GM19324 (cell line): ENCODE measurements around the gene IGFBP5.

Experiments
- ATAC-seq: cut with Tn5 transposase; IDR thresholded peaks from one replicate; pipeline ENCODE4 v1.9.1; 2021; ENCODE audit warnings: mild to moderate bottlenecking, moderate library complexity; ENCODE audit not compliant: unreplicated experiment, low FRiP score

The IGFBP5 gene

DNA sequence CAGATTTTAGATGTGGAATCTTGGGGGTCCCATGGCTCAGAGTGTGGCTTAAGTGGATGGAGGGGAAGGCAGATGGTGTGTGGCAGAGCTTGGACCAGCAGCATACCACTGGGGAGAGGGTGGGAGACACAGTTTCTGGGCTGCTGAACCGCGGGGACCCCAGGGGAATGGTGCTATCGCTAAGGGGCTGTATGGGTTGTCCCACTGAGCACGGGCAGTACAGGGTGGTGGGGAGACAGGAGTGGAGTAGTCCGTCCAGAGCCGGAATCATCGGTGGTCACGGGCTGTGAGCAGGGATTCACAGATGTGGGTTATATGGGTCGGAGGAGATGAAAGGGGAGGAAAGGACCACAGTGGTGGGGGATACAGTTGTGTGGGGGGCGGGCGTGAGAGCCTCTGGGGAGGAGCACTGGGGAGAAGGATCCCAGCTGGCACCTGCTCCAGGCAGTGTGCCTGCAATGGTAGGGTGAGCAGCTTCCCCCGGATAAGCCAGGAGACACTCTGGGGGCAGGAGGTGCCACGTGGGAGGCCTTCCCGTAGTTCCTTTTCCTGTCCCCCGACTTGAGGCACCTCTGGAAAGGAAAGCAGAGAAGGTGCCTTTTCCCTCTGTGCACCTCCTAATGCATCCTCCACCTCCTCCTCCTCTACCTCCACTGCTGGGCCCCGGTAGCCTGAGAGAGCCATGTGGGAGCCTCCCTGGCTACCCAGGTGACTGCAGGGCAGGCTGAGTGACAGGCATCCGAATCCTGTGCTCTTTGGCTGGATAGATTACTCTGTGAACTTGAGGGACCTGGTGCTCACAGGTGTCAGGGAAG lies 24.9 kb downstream of the IGFBP5 start:
- ATAC-seq: no peak

DNA sequence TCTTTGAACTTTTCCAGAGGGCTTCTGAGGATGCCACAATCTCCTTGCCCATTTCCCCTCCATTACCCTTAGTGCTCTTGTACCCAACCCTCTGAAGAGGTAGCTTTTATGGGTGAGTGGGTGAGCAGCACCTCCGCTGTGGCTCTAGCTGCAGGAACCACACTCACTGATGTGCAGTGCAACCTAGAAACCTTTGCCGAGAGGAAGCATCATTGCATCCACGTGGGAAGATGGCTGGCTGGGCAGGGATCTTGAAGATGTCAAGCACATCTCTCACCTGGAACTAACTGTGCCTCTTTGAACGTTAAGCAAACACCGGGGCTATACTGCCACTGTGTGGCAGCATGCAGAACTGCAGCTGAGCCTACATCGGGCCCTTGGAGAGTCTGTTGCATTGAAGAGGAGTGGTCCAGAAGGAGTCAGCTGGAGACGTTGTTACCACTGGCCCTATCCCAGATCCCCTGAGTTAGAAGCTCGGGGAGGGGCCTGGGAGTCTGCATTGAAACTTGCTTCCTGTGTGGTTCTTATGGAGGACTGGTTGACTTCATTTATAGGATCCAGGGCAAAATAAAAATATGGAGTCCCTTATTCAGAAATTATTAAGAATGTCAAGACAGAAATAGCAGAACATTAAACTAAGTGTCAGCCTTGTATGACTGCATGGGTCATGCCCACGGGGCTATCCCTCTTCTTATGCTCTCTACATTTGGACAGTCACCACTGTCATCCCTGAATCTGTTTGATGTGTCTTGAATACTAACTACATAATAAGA lies 28.7 kb downstream of the IGFBP5 start:
- peak; percentile 76 for ATAC-seq

DNA sequence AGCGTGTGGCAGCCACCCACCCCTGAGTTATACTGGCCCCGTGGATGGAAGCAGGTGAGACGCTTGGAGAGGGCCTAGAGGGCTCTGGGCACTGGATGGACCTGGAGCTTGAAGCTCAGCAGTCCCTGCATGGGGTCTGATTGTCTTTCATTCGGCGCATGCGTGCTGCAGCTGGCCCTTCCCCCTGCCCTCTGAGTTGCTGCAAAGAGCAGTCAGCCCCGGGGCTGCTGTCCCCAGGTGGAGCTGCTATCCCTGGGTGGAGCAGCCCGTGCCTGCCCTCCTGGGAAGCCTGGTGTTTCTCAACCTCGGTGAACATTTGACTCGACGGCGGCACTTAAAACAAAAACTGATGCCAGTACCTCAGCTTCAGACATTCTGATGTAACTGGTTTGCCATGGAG lies 29.6 kb downstream of the IGFBP5 start:
- no peak for ATAC-seq

DNA sequence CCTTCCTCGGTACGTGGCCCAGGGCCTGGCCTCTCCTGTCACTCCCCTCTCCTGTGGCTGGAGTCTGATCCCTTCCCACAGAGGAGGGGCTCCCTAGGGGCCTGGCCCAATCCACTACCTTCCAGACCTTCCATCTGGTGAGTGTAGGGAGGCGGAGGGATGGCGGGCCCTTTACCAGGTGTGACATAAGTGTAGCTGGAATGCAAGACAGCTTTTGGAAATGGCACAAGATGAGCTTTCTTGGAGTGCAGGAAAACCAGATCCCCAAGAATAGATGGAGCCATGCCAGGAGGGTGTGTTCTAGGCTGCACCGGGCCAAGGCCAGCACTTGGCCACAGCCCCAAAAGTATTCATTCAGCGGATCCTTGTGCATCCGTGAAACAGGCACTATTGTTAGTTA lies 30.1 kb downstream of the IGFBP5 start:
- no peak for ATAC-seq

DNA sequence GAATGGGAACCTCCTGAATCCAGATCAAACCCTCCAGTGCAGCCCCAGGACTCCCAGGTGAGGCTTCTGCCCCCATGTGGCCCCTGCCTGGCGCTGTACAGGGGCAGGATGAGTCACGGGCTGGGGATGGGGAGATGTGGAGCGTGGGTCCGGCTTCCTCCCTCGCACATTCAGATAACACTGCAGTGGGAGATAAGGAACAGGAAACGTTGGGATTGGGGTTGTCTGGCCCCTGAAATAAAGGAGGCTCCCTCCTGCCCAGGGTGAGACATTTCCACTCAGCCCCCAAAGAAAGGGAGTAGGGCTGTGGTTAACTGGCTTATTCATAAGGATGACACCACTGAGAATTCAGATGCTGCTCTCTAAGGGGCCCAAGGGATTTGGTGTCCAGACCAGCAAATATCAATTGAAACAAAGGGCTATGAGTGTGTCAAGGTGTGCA lies 30.7 kb downstream of the IGFBP5 start:
- no peak for ATAC-seq

DNA sequence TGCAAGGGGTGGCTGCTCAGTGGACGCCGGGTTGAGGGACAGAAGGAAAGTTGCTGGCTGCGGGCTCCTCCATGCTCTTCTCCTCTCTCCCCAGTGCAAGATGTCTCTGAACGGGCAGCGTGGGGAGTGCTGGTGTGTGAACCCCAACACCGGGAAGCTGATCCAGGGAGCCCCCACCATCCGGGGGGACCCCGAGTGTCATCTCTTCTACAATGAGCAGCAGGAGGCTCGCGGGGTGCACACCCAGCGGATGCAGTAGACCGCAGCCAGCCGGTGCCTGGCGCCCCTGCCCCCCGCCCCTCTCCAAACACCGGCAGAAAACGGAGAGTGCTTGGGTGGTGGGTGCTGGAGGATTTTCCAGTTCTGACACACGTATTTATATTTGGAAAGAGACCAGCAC lies 31.5 kb downstream of the IGFBP5 start:
- no peak for ATAC-seq

DNA sequence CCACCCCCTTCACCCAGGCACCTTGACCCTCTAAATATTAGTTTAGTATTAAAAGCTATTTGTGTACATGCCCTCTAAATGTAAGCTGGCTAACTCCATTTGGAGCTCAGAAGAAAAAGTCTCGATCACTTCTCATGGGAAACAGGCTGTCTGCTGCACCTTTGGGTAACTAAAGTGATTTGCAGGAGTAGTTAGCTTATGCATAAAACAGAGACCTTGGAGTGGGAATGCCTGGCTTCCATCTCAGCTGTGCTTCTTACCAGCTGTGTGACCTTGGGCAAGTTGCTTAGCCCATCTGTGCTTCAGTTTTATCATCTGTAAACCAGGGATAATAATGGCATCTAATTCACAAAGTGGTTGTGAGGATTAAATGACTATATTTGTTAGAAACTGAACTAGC lies 32.2 kb downstream of the IGFBP5 start:
- ATAC-seq: no peak

DNA sequence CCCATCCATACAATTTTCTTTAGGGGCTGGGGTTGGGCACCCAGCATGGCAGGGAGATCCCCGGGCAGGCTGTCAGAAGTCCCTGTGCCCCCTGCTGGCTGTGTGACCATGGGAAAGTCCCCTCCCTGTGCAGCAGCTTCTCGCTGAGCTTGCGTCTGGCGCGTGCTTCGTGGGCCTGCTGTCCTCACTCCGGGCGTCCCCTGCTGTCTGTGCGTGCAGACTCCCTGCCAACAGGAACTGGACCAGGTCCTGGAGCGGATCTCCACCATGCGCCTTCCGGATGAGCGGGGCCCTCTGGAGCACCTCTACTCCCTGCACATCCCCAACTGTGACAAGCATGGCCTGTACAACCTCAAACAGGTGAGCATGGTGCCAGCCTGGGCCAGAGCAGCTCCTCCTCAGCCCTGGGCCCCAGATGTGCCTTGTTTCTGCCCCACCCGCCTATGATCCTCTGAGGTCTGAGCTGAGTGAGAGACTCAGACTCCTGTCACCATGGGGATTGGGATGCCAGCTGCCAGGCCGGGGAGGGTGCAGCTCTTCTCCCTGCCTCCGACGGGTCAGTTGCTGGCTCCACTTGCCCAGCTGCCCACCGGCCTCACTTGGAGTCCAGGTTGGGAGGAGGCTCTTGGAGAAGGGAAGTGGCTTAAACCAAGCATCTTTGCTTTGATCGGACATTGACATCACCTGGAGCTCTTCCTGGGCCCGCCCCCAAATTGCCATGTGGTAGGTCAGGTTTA lies 33.5 kb downstream of the IGFBP5 start:
- ATAC-seq: no peak

DNA sequence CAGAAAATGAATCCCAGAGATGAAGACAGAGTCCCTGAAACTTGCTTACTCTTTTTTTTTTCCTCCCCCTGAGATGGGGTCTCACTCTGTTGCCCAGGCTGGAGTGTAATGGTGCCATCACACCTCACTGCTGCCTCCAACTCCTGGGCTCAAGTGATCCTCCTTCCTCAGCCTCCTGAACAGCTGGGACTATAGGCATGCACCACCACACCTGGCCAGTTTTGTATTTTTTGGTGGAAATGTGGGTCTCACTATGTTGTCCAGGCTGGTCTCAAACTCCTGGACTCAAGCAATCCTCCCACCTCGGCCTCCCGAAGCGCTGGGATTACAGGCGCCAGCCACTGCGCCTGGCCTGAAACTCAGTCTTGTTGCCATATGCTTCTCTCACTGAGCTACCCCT lies 34.3 kb downstream of the IGFBP5 start:
- no peak for ATAC-seq

DNA sequence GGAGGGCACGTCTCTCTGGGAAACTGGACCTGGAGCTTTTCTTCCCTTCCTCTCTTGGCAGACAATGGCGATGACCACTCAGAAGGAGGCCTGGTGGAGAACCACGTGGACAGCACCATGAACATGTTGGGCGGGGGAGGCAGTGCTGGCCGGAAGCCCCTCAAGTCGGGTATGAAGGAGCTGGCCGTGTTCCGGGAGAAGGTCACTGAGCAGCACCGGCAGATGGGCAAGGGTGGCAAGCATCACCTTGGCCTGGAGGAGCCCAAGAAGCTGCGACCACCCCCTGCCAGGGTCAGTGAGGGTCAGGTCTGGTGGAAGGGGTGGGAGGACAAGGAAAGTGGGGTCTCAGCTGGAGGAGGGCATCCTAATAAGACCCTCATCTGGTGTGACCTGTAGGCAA lies 34.9 kb downstream of the IGFBP5 start:
- no peak for ATAC-seq

DNA sequence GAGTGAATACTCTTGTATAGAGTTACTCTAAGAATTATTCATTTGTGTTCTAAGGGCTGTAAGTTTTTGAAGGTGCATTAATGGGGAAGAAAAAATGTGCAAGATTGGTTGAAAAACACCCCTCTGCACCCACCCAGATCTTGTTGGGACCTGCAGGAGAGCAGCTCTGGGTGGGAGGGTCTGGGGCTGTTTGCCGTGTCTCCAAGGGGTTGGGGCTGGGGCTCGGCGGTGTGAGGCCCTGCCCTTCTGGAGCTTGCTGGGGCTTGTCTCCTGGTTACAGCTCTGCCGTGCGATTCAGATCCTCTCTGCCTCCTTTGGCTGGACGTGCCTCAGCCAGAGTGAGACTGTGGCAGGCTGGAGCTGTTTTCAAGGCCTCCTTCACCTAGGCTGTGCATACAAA lies 36.1 kb downstream of the IGFBP5 start:
- ATAC-seq: no peak

DNA sequence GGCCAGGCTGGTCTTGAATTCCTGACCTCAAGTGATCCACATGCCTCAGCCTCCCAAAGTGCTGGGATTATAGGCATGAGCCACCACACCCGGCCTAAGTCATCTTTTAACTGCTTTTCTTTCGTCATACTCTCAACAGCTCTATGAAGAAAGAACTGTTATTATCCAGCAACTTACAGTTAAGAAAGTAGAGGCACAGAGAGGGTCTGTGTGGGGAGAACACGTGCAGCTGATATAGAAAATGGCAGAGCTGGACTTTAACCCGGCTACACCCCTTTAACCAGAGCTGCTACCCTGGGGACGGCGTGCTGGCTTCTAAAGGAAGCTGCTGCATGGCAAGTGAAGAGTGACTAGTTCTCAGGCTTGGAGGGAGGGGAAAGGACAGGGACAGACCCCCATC lies 36.6 kb downstream of the IGFBP5 start:
- no peak for ATAC-seq

DNA sequence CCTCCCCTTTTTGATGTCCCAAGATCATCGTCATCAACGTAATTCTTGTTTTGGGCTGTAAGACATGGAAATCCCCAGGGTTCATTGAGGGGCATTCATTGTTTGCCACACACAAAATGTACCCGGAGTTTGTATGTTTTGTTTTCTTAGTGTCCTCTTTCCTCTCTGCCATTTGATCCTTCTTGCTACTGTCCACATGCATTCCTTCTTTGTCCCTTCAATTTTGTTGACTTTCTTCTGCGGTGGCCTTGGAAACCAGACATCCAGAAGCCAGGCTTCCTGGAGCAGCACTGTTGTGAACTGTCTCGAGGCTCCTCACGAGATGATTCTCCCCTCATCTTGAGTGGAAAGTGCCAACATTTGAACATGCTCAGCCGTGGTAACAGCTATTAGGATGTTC lies 37.4 kb downstream of the IGFBP5 start:
- ATAC-seq: no peak

DNA sequence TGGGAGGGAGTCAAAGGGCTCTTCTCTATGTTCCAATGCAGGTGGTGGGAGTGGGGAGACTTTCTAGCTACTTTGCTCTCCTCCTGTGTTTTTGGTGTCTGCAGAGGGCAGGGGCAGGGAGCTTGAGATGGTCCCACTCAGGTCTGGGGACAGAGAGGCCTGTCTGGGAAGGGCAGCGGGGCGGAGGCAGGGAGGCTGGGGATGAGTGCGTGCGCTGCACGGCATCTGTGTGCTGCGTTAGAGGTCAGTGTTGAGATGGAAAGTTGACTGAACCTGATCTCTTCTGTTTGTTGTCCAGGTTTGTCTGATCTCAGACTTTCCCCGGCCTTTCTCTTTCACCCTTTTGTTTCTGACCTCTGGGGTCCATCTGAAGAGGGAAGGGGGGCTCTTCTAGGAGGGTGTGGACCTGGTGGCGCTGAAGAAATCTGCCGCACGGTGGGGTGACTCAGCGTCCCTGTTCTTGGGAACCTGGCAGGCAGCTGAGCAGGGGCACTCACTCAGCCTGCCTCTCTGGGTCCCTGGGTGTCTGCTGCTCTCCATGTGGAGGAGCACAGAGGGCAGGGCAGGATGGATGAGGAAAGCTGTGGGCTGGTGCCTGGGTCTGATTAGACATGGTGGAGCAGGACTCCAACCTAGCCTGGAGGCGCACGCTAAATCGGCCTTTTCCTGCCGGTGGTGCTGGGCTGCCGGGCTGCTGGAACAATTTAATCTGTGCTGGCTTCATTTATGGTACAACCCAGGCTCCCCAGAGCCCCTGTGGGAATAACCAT lies 38.1 kb downstream of the IGFBP5 start:
- ATAC-seq: no peak

DNA sequence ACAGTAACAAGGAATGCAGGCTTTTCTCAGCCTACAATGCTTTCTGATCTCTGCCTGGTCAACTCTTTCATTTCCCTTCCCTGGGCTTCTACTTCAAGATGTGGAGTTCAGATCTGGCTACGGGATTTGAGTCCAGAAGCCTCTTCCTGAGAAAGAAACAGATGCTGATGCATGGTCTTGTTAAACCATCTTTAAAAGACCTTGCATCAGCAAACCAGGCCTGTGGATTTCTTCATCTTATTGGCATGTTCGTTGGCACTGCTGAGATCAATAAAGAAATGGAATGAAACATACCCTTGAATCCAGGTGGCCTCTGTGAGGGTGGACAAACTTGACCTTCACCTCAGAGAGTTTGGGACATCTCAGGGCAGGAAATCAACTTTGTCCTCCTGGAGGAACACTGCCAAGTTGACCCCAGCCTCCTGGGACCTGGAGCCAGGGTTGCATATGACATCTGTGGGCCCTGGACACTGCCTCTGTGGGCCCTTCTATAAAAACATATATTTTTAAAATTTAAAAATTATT lies 40.8 kb downstream of the IGFBP5 start:
- no peak for ATAC-seq

DNA sequence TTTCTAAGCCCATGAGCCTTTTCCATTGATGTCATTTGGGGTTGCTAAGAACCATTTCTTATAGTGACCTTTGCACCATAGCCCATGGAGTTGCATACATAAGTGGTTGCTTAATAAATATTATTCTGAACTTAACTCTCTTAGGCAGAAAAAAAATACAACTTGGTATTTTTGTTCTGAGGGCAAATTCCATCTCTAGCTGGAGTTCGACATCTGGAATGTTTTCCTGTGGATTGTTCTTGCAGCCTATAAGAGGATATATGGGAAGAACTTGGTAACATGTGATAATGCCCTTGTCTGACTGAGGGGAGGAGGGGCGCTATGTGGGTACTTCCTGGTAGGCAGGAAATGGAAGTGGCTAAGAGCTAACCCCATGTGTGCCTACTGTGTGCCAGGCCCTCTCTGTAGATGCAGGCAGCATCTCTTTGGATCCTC lies 41.4 kb downstream of the IGFBP5 start:
- no peak for ATAC-seq

DNA sequence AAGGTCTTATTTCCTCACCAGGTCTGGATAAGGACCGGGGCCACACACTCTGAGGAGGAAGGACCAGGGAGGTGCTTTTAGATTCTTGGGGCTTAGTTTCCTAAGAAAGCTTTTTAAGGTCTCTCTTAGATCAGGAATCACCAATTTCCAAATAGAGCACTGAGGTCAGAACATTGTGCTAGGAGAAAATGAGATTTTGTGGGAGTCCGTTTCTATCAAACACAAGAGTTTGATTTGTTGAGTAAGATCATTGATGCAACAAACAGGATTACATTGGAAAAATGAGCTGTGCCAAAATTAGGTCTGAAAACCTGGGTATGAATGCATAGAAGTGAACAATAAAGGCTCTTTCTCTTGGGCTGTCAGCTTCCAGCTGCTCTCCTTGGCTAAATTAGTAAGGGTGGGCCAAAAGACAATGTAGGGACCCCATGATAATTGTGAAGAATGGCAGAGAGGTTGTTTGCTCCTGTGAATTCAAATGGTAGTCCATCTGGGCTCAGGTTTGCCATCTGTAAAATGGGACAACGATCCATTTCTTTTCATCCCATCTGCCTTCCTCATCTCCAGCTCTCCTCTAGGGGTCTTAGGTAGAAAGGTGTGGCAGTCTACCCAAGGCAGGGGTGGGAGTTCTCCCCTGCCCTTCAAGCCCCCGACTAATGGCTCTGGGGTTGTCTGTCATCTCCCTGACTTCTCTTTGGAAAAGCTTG lies 42.1 kb downstream of the IGFBP5 start:
- no peak for ATAC-seq

DNA sequence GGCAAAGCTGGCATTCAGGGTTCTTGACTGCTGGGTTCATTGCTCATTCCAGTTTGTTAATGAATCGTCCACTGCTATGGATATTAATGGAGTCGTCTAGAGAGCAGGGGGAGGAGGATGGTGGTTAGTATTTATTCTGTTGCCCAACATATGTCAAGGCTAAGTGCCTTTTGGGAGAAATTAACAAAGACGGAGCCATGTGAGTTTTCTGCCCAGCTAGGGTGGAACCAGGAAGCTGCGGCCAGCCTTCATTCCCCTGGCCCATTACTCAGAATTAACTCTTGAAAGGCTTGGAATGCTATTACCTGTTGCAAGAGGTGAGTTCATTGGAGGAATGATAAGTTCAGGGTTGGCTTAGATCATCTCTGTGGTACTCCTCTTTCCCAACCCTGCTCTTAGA lies 42.8 kb downstream of the IGFBP5 start:
- ATAC-seq: no peak

DNA sequence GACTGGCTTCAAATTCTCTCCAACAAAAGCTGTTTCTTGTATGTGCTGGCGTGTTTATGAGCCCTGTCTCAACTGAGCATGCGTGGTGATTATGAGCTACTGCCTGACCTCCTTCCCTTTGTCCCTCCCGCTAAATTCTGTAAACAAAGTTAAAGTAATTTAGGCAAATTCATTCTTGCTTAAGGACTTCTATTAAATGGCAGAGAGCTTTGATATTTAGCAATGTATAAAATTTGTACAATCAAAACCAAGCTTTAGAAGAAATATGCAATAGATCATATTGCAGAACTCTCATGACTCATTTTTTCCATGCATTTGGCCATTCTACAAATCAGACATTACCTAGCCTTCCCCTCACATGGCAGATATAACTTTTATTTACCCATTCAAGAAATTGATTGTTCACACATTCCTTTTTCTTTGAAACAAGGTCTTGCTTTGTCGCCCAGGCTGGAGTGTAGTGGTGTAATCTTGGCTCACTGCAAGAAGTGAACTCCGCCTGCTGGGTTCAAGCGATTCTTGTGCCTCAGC lies 43.9 kb downstream of the IGFBP5 start:
- no peak for ATAC-seq
